22Rv1 (cell line): ENCODE data around the gene RNF213.

Experiments used
- H3K27ac ChIP-seq: fragments of 450-650 bp; 2 replicates; pipeline ENCODE4 v1.5.1; 2017
- ZFX ChIP-seq: fragments of 450-650 bp; IDR thresholded peaks from 2 replicates; pipeline ENCODE4 v1.6.1; 2017; ENCODE audit warnings: antibody characterized with exemption, borderline replicate concordance
- TF ChIP-seq, protein P1 (sequence below): fragments of 450-650 bp; IDR thresholded peaks from 2 replicates; pipeline ENCODE4 v1.5.1; 2017; ENCODE audit warnings: mild to moderate bottlenecking

Gene RNF213

DNA sequence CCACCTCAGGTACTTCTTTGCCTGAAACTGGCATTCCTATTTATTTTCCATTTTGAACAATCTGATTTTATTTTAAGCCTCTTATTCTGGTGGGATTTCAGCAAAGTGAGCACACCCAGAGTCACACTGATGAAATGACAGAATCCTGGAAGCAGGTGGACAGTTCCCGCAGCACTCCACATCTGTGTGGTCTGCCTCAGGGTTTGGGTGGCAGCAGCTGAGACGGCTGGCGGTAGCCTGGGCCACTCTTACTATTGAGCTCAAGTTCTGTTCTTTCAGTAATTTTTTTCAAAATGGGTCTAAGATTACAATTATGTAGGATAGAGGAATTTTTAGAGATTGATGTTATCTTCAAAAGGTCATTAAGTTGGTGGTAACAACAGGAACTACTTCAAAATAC is 121.8 kb downstream of the RNF213 start:
- no peak overlapping the region for H3K27ac ChIP-seq

DNA sequence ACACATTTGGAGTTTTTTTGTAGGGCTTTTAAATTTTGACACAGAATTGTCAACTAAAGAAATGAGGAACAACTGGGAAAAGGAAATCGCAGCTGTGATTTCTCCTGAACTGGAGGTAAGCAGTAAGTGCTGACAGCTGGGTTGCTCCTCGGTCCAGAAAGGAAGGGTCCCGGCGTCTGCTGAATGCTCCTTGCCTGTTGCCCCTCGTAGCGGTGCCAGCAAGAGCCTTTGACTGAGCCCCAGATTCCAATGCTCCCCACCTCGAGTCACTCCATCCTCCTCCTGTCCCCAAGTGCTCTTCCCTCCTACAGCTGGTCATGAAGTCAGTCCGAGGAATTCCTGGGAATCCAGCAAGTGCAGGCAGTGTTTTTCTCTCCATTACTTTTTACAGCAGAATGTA is 122.3 kb downstream of the RNF213 start:
- H3K27ac ChIP-seq = no peak overlapping the region
- TF ChIP-seq, protein P1, sequence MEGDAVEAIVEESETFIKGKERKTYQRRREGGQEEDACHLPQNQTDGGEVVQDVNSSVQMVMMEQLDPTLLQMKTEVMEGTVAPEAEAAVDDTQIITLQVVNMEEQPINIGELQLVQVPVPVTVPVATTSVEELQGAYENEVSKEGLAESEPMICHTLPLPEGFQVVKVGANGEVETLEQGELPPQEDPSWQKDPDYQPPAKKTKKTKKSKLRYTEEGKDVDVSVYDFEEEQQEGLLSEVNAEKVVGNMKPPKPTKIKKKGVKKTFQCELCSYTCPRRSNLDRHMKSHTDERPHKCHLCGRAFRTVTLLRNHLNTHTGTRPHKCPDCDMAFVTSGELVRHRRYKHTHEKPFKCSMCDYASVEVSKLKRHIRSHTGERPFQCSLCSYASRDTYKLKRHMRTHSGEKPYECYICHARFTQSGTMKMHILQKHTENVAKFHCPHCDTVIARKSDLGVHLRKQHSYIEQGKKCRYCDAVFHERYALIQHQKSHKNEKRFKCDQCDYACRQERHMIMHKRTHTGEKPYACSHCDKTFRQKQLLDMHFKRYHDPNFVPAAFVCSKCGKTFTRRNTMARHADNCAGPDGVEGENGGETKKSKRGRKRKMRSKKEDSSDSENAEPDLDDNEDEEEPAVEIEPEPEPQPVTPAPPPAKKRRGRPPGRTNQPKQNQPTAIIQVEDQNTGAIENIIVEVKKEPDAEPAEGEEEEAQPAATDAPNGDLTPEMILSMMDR = no peak
- TF ChIP-seq ZFX = no peak

More for the DNA sequence above, 121.8 kb downstream of the RNF213 start:
- TF ChIP-seq, protein P1 = no peak

DNA sequence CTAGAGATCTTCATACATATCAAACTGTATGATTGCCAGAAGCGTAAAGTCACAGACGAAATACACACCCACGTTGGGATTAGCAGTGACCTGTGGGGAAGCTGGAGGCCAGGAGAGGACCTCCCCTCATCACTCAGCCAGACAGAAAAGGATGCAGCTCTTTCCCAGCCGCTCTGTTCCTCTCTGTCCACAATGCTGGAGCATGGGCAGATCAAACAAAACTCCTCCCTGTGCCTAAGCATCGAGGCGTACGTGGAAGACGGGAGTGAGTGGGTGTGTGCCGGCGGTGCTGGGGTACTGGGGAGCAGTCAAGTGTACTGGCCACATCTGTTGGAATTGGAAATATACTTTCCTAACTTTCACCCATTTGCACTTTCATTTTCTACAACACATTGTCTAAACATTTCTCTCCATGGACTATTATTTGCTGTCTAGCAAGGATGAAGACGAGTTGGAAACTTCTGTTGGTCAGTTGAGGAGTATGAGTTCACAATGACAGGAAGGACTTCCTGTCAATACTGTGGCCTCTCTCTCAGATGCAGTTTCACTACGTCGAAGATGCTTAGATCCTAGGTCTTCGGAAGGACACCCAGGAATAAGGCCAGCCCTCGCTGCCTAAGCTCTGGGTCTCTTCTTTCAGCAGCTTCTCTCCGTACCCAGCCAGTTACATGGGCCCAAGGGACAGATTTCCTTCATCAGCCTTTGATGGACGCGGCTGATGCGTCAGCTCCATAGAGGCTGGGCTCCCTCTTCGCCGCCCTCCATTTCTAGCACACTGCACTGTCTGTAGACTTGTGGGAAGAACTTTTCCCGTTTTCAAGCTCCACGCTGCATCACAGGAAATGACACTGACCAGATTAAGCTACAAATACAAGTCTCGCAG is 123.7 kb downstream of the RNF213 start:
- TF ChIP-seq, protein P1 = no peak
- TF ChIP-seq ZFX = no peak
- H3K27ac ChIP-seq = no peak overlapping the region

DNA sequence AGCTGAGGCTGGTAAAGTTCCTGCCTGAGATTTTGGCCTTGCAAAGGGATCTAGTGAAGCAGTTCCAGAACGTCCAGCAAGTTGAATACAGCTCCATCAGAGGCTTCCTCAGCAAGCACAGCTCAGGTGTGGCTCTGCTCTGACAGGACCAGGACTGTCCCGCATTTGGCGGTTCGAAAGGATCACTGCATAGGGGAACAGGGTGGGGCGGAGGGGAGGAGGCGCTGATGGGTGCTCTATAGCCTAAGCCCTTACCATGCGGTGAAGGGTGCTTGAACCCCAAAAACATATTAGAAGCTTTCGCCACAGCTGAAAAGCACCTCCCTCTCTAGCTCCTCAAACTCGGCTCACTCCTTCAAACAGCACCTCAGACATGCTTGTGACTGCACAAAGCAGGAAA is 124.4 kb downstream of the RNF213 start:
- TF ChIP-seq, protein P1 = no peak
- TF ChIP-seq ZFX = no peak
- no peak overlapping the region for H3K27ac ChIP-seq

DNA sequence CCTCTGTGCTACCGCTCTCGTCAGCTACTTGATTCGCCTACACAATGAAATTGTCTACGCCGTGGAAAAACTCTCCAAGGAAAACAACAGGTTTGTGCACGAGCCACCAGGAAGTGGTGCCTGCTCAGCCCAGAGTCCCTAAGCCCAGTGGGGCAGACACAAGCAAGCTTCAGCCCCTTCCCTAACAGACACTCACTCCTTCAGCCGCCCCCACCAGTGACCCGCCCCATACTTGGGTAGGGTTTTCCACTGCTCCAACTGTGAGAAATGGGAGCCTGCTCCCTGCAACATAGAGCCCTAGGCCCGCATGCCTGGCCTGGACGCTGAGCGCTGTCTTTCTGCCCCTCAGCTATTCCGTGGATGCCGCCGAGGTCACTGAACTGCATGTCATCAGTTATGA is 125.7 kb downstream of the RNF213 start:
- no peak for TF ChIP-seq ZFX
- H3K27ac ChIP-seq = no peak overlapping the region

DNA sequence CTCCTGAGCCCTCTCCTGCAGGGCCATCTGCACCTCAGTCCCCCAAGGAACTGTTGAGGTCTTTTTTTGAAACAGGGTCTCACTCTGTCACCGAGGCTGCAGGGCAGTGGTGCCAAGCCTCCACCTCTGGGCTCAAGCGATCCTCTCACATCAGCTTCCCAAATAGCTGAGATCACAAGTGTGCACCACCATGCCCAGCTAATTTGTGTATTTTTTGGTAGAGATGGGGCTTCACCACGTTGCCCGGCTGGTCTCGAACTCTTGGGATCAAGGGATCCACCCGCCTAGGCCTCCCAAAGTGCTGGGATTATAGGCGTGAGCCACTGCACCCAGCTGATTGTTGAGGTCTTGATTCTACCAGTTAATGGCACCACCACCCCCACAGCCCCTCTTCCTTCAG is 126.4 kb downstream of the RNF213 start:
- no peak overlapping the region for H3K27ac ChIP-seq
- TF ChIP-seq, protein P1 = no peak
- no peak for TF ChIP-seq ZFX

DNA sequence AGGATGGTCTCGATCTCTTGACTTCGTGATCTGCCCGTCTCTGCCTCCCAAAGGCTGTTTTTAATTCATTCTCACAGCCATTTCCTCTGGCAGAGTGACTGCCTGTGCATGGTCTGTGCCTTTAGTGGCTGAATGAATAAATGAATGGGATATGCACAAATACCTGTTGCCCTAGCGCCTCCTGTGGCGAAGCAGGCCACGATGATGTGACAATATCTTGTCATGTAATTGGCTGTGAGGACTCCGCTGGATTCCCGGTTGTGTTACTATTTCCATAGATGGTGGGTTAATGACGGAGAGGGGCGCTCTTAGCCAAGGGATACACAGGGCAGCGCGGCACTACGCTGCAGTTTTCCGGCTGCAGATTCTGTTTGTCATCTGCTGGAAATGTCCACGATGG is 127.5 kb downstream of the RNF213 start:
- no peak for TF ChIP-seq ZFX
- TF ChIP-seq, protein P1 = no peak
- no peak overlapping the region for H3K27ac ChIP-seq
